GM21529 (cell line): ENCODE results near the gene SCN9A.
"Not testable (repeated sequence)": the region's sequence is repeated elsewhere in the genome, so short reads cannot be mapped to it uniquely, and the experiment has no call there.

Experiments
- ATAC-seq: cut with Tn5 transposase; IDR thresholded peaks from one replicate; pipeline ENCODE4 v1.9.1; 2021; ENCODE audit not compliant: unreplicated experiment

Gene SCN9A

DNA sequence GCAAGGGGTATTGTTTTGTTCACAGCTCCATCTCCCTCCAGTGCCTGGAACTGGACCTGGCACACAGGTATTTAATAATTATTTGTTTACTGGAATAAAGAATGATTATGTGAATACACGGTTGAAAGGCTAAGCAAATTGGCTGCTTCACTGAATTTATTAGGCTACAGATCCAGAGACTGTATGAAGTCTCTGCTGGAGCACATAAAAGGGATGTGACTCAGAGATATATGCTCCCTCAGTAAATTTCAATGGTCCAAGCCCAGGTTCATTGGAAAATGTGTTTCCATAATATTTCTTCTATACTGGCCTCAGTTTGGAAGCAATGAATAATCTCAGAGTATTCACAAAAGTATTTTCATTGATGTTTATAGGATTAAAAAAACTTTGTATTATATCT is 126.4 kb downstream of the SCN9A start:
- ATAC-seq: no peak

DNA sequence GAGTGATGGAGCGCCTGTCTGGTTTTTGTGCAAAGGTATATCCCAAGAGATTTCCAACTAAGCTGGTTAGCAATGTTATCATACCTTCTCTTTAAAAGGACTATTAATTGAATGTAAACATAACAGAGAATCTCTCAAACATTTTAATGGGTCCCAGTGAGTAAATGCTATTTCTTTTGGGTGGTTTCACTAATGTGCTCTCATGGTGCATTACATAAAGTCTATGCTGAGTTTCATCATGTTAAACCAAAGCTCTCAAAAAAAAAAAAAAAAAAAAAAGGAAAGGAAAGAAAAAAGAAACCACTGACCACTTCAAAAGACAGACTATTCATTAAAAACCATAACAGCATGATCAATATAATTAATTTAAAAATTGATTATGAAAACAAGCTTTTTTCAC is 128.8 kb downstream of the SCN9A start:
- ATAC-seq: no peak

DNA sequence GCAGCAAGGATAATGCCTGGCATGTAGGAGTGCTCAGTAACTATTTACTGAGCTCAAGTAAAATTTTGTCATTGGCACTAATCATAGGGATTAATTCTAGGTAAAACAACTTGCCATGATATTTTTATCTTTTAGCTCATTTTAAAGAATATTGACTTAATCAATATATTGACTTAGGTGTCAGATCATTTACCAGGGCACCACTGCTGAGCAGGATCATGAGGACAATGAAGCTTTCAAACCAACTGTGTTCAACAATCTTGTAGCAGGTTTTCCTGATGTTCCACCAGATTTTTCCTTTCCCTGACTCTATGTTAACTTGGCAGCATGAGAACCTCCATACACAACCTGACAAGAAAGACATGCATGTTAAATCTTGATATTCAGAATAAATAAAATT is 133.4 kb downstream of the SCN9A start:
- ATAC-seq: no peak

- ATAC-seq: no peak
Observed at GRCh38 chr2:166240387-166241313, 135.1 kb downstream of the SCN9A start.

- ATAC-seq: no peak
Observed at GRCh38 chr2:166239548-166239947, 136.2 kb downstream of the SCN9A start.

- ATAC-seq: no peak
Observed at GRCh38 chr2:166238176-166238575, 137.6 kb downstream of the SCN9A start.

DNA sequence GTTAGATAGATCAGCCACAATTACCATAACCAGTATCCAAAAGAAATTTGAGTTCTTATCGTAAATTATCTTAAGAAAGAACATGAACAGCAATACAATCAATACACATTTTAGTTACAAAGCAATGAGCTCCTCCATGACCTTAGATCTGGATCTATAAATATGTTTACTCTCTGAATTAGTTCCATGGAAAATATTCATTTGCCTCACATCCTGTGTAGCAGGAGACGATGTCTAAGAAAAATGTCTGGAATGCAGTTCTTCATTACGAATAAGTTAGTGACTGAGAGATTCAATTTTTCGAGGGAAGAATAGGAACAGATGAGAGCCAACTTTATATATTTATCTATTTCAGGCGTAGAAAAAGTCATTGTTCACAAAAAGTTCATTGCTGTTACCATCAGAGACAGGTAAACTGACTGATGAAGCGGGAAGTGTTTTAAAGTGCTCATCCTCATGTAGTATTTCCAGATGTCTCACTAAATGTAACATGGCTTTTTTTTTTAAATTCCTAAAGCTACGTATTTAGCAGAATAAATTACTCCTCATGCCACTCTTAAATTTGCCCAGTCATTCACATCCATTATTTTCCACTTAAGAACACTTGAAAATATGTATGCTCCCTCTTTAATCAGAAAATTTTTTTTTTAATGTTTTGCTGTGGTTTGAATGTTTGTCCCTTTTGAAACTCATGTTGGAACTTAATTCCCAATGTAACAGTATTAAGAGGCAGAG is 141.5 kb downstream of the SCN9A start:
- no peak for ATAC-seq

DNA sequence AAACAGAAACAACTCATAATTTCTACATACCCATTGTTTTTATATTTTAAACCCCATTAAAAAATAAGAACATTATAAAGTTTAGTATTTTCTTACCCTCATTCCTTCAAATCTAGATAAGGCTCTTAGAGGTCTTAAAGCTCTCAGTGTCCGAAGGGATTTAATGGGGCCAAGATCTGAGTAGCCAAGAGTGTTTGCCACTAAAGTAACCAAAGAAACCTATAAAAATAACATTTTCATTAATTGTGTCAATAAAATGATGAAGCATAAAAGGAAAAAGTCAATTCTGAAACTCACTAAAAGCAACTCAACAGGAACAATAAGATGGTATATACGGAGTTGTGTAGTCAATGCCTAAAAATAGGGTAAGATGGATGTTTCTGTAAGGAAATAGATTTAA is 142.5 kb downstream of the SCN9A start:
- no peak for ATAC-seq

DNA sequence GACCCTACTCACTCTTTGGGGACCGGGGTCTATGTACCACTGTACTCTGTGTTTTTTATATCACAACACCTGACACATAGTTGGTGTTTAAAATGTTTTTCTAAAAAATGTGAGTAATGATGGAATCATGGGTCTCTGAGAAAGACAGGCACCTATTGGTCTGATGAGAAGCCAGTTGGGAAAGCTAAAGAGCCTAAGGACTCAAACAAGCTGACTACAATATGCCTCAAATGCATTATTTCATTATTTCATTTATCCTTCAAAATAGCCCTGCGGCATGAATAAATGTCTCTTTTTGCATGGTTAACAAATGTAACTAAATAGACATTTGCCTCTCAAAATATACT is 145.0 kb downstream of the SCN9A start:
- ATAC-seq: no peak

GRCh38 chr2:166230024-166230723 is 145.6 kb downstream of the SCN9A start:
- no peak for ATAC-seq

DNA sequence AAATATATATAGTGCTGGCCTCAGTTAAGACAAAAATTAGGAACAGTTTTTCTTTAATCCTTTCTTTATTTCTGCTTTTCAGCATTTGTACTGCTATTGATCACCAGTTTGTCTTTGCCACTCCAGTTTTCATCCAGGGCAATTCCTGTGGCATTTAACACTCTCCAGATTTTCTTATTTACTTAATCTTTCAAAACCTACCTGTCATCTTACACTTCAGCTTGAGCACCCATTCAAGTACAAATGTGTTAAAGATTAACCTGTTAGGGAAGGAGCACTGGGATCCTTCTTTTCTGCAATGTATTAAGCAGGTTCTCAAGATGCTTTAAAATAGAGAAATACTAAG is 146.1 kb downstream of the SCN9A start:
- ATAC-seq: no peak

DNA sequence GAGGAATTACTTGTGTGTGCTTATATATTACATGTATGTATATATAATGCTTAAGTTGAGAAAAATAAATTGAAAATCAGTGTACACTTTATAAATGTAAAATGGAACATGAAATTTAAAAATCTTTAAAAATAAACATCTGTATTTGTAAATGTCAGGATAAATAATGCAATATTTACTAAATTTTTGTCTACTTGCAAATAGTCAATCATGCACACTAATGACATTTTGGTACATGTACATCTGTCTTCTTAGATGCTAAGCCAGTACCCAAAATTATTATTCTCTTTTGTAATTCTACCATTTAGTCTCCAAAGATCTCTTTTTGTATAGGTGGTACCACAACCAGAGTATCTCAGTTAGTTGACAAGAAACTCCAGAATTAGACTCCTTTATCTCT is 151.5 kb downstream of the SCN9A start:
- ATAC-seq: no peak

DNA sequence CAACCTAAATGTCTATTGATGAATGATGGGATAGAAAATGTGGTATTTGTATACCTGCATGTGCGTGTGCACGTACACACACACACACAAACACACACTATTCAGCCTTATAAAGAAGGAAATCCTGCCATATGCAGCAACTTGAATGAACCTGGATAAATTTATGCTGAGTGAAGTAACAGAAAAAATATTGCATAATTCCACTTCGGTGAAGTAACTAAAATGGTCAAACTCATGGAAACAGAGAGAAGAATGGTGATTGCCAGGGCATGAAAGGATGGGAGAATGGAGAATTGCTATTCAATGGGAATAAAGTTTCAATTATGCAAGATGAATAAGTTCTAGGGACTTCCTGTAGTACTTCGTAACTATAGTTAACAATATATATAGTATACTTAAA is 152.4 kb downstream of the SCN9A start:
- ATAC-seq: no peak

- ATAC-seq: no peak
Observed at GRCh38 chr2:166211079-166211478, 164.7 kb downstream of the SCN9A start.

DNA sequence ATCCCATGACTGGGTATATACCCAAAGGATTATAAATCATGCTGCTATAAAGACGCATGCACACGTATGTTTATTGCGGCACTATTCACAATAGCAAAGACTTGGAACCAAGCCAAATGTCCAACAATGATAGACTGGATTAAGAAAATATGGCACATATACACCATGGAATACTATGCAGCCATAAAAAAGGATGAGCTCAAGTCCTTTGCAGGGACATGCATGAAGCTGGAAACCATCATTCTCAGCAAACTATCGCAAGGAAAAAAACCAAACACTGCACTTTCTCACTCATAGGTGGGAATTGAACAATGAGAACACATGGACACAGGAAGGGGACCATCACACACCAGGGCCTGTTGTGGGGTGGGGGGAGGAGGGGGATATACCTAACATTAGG is 165.8 kb downstream of the SCN9A start:
- ATAC-seq: not testable (repeated sequence)

DNA sequence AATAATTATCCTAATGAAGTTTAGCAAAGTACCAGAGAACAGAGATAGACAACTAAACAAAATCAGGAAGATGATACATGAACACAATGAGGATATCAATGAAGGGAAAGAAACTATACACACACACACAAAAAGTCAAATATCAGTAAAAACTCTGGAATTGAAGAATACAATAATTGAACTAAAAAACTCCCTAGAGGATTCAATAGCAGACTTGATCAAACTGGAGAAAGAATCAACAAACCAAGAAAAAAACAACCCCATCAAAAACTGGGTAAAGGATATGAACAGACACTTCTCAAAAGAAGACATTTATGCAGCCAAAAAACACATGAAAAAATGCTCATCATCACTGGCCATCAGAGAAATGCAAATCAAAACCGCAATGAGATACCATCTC is 166.4 kb downstream of the SCN9A start:
- not testable (repeated sequence) for ATAC-seq

GRCh38 chr2:166206153-166206552 is 169.6 kb downstream of the SCN9A start:
- ATAC-seq: not testable (repeated sequence)

DNA sequence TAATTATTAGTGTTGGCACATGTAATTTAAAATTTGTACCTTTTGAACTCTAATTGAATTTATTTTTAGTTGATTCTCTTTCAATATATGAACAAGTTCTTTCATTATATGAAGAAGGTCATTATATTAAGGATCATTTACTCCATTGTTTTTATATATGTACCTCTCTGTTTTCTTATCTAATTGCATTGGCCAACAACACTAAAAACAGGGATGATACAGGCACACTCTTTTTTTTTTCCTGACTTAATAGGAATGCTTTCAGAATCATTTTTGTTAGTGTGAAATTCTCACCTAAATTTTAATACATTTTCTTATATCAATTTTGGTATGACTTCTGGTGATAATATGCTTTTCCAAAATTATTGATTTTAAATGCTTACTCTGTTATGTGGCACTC is 173.0 kb downstream of the SCN9A start:
- ATAC-seq: no peak

- ATAC-seq: no peak
Observed at GRCh38 chr2:166197446-166197845, 178.3 kb downstream of the SCN9A start.

DNA sequence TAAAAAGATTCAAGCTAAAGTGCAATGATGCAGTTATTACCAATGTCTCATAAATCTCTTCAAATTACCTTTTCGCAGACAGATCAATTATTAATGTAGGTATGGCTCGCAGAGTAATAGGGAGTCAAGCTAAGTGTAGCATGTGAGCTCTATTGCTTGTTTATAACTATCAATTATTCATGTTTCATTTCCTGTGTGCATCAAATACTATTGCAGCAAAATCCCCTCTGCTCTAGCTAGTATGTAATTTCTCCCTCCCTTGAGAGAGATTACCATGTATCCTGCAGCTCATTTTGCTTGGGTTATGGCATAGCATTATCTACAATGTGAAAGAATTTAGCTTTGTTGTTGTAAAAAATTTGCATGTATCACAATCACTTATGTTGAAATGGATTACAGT is 182.3 kb downstream of the SCN9A start:
- ATAC-seq: no peak

DNA sequence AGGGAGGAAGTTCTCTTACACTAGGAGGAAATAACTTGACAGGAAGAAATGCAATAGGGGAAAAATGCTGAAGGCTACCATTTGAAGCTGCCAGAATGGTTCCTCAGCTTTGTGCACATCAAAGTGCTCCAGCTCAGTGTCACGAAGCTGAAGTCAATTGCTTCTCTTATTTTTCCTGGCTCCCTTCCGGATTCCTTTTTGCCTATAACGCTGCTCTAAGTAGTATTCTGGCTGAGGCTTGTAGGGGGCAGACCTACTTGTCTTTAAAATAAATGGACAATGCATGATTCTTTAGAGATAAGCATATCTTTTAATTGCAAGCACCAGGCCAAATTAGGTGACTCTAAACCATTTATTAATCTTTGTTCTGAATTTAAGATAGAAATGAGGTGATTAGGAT is 187.7 kb downstream of the SCN9A start:
- ATAC-seq: no peak

- no peak for ATAC-seq
Observed at GRCh38 chr2:166184789-166185188, 191.0 kb downstream of the SCN9A start.
